ENCODE data around the gene MC1R. TPM values are rescaled to one million over a fixed set of nuclear protein-coding genes. Genes with fewer than 3 reads are reported as not detected.

MC1R gene
- total and polyA plus RNA-seq, 2 of the 8 experiments (the other 6 are each of a cell fraction or from before 2014, with no cell fraction given): 2.2 to 2.9 TPM

- TF ChIP-seq SP2 (IDR thresholded peaks at IDR 0.05; ENCODE audit: low read length) (no peak), SIN3A (conservative IDR thresholded peaks at IDR 0.05 in 1 of 2, IDR thresholded peaks at IDR 0.05 in 1 of 2; ENCODE audit: low read depth in 1 of 2, low read length in 2 of 2) (no peak), PHF8 (conservative IDR thresholded peaks at IDR 0.05; ENCODE audit: low read depth, low read length) (no peak), RFX5 (IDR thresholded peaks at IDR 0.05; ENCODE audit: borderline replicate concordance, low read depth, low read length) (no peak), YY1 (IDR thresholded peaks at IDR 0.05; ENCODE audit: low read depth, low read length) (no peak), JUN (IDR thresholded peaks at IDR 0.05; ENCODE audit: low read depth, low read length) (no peak), BACH1 (IDR thresholded peaks at IDR 0.05; ENCODE audit: low read length) (no peak), RAD21 (IDR thresholded peaks at IDR 0.05 in 1 of 2, conservative IDR thresholded peaks at IDR 0.05 in 1 of 2; ENCODE audit: low read depth in 2 of 2, low read length in 2 of 2) (no peak)
Observed at GRCh38 chr16:89956505-89957215, 38.0 kb downstream of the MC1R start (continued).
